Liver (tissue), 9 donors: ENCODE data around the gene TET2. TPM values are rescaled to one million over a fixed set of nuclear protein-coding genes. Genes with fewer than 3 reads are reported as not detected.

Experiments
- DNase-seq: peaks from one replicate; pipeline ENCODE4 v3.0.0-alpha.2; 2017; ENCODE audit warnings: low spot score
- H3K27ac ChIP-seq, 2 donors: one replicate each; pipeline ENCODE4 v1.7.0; 2013; ENCODE audit warnings: inconsistent platforms in 2 of 2, low read length in 2 of 2, control low read depth in 1 of 2, low read depth in 1 of 2, mild to moderate bottlenecking in 1 of 2
- H3K27me3 ChIP-seq, 4 donors: one replicate each; pipeline versions ENCODE4 v1.6.1 to v1.7.0; 2013; ENCODE audit warnings: low read length in 3 of 4, inconsistent platforms in 1 of 4, mild to moderate bottlenecking in 1 of 4, moderate library complexity in 1 of 4; ENCODE audit not compliant: control insufficient read depth in 4 of 4, insufficient read depth in 4 of 4
- H3K36me3 ChIP-seq, 4 donors: one replicate each; pipeline versions ENCODE4 v1.6.1 to v1.7.0; 2013; ENCODE audit warnings: low read length in 3 of 4, mild to moderate bottlenecking in 3 of 4, low read depth in 1 of 4, moderate library complexity in 1 of 4; ENCODE audit not compliant: control insufficient read depth in 4 of 4, insufficient read depth in 3 of 4
- H3K4me1 ChIP-seq, 4 donors: one replicate each; pipeline versions ENCODE4 v1.6.1 to v1.7.0; 2013; ENCODE audit warnings: low read length in 3 of 4, mild to moderate bottlenecking in 3 of 4, moderate library complexity in 1 of 4; ENCODE audit not compliant: control insufficient read depth in 4 of 4, insufficient read depth in 4 of 4
- H3K4me3 ChIP-seq, 3 donors: one replicate each; pipeline versions ENCODE4 v1.6.1 to v1.7.0; 2013; ENCODE audit warnings: low read length in 3 of 3, control low read depth in 1 of 3, low read depth in 1 of 3, mild to moderate bottlenecking in 1 of 3
- H3K9ac ChIP-seq, 2 donors: one replicate each; pipeline ENCODE4 v1.7.0; 2013; ENCODE audit warnings: low read length in 2 of 2, mild to moderate bottlenecking in 2 of 2, moderate library complexity in 2 of 2, control low read depth in 1 of 2, low read depth in 1 of 2
- H3K9me3 ChIP-seq, 4 donors: one replicate each; pipeline versions ENCODE4 v1.6.1 to v1.7.0; 2013; ENCODE audit warnings: low read length in 3 of 4; ENCODE audit not compliant: control insufficient read depth in 4 of 4
- ATF3 ChIP-seq: IDR thresholded peaks from 2 replicates; pipeline ENCODE4 v1.6.1; 2016; ENCODE audit warnings: antibody characterized with exemption
- CTCF ChIP-seq: fragments of 150-350 bp; IDR thresholded peaks from 2 replicates; pipeline ENCODE4 v1.5.1; 2017; ENCODE audit warnings: improper control_type of control experiment, low read depth, low read length; ENCODE audit not compliant: missing input control
- FOXA2 ChIP-seq: IDR thresholded peaks from 2 replicates; pipeline ENCODE4 v1.6.1; 2016; ENCODE audit warnings: antibody characterized with exemption
- GABPA ChIP-seq, 2 donors: IDR thresholded peaks in 1 of 2; conservative IDR thresholded peaks in 1 of 2; 2 replicates each; pipeline ENCODE4 v1.6.1; 2016; ENCODE audit warnings: antibody characterized with exemption in 2 of 2, mild to moderate bottlenecking in 1 of 2, moderate library complexity in 1 of 2
- JUND ChIP-seq, 2 donors: IDR thresholded peaks; 2 replicates each; pipeline ENCODE4 v1.6.1; 2016; ENCODE audit warnings: antibody characterized with exemption in 2 of 2
- MAX ChIP-seq: IDR thresholded peaks from 2 replicates; pipeline ENCODE4 v1.6.1; 2016; ENCODE audit warnings: antibody characterized with exemption
- NR2F2 ChIP-seq: IDR thresholded peaks from 2 replicates; pipeline ENCODE4 v1.6.1; 2016; ENCODE audit warnings: antibody characterized with exemption
- REST ChIP-seq: IDR thresholded peaks from 2 replicates; pipeline ENCODE4 v1.6.1; 2016; ENCODE audit warnings: antibody characterized with exemption, mild to moderate bottlenecking
- RXRA ChIP-seq, 2 donors: IDR thresholded peaks; 2 replicates each; pipeline ENCODE4 v1.6.1; 2017 to 2018; ENCODE audit warnings: antibody characterized with exemption in 2 of 2, mild to moderate bottlenecking in 1 of 2
- TAF1 ChIP-seq: conservative IDR thresholded peaks from 2 replicates; pipeline ENCODE4 v1.6.1; 2016; ENCODE audit warnings: antibody characterized with exemption, mild to moderate bottlenecking
- YY1 ChIP-seq: IDR thresholded peaks from 2 replicates; pipeline ENCODE4 v1.6.1; 2016; ENCODE audit warnings: antibody characterized with exemption, mild to moderate bottlenecking
- ZBTB33 ChIP-seq: IDR thresholded peaks from 2 replicates; pipeline ENCODE4 v1.6.1; 2016; ENCODE audit warnings: antibody characterized with exemption
- WGBS: extraction: QIAGEN DNeasy Blood & Tissue Kit; methylation state at CpG from one replicate; pipeline ENCODE4 v1.1.7; 2013; 5-methylcytosine and 5-hydroxymethylcytosine counted together
- polyA plus RNA-seq, 2 donors: library from polyadenylated mRNA; stranded (reverse) in 1 of 2; unstranded in 1 of 2; fragments of 200-250 nt in 1 of 2; fragments of >200 nt in 1 of 2; fragmentation: Nextera tagmentation in 1 of 2; extraction: Ambion mirVana in 1 of 2; gene quantifications; one replicate each; pipeline versions ENCODE4 v1.2.1 to v1.2.3, GENCODE V29; 2013 to 2015
- total RNA-seq, 2 donors: library from RNA; depleted of rRNA; stranded (reverse); fragments of >200 nt; gene quantifications; one replicate each; pipeline ENCODE4 v1.2.3, GENCODE V29; 2014
- donor health status: healthy.
- donor health status: healthy.
- donor health status: healthy.
- donor health status: healthy.
- donor health status: healthy.

Gene TET2
- total and polyA plus RNA-seq, 4 donors, result 0.88 to 8.4 (median 5.5) TPM

GRCh38 chr4:105279314-105279713 is 132.6 kb downstream of the TET2 start (continued):
- no peak for TF ChIP-seq GABPA (IDR thresholded peaks at IDR 0.05 in 1 of 2, conservative IDR thresholded peaks at IDR 0.05 in 1 of 2)
- TF ChIP-seq TAF1, result no peak
- TF ChIP-seq FOXA2, result no peak
- no peak for TF ChIP-seq YY1
- TF ChIP-seq JUND (IDR thresholded peaks at IDR 0.05), result no peak
- TF ChIP-seq NR2F2, result no peak

GRCh38 chr4:105280338-105281123 is 133.9 kb downstream of the TET2 start:
- WGBS, result 60% methylated on average over 1 of the region's 1 CpG
- DNase-seq, result no peak
- TF ChIP-seq NR2F2, result no peak
- TF ChIP-seq ATF3, result no peak
- no peak for TF ChIP-seq MAX
- no peak for TF ChIP-seq RXRA (IDR thresholded peaks at IDR 0.05)
- TF ChIP-seq ZBTB33, result no peak
- no peak for TF ChIP-seq REST
- TF ChIP-seq CTCF, result no peak
- no peak for TF ChIP-seq YY1

More at GRCh38 chr4:105280338-105281123, 133.9 kb downstream of the TET2 start:
- Histone ChIP-seq H3K4me1 (no peaks in the 10 kb centered on the region), H3K4me3 (no peak overlapping the region), H3K36me3 (peaks cover 0 to 13% (median 9%) of the 10 kb centered on the region in 4 donors), H3K27me3 (no peaks in the 10 kb centered on the region), H3K9ac (no peak overlapping the region), H3K27ac (no peak overlapping the region), H3K9me3 (no peaks in the 10 kb centered on the region)
